Measurements from ENCODE around the gene SERPINB3. TPM values are rescaled to one million over a fixed set of nuclear protein-coding genes. Genes with fewer than 3 reads are reported as not detected.

Gene SERPINB3
- total RNA-seq, 1 experiment from 2014 or later, result not detected

DNA sequence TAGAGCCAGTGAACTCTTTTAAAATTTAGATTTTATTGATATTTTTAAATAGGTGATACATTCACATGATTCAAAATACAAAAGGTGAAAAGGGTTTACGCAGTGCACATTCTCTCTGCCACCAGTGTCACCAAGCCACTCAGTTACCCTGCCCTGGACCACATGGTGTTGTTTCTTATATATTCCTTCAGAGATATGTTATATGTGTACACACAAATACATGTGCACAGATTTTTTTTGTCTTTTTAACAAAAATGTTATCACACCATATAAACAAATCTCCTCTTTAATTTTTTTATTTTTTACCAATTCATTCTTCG lies 43.8 kb downstream of the SERPINB3 start:
- ATAC-seq (no peak), DNase-seq (ENCODE audit: low read depth, low spot score) (no peak)
- Histone ChIP-seq H3K9me3 (ENCODE audit: control insufficient read depth, insufficient read depth, low read depth, low read length) (no peaks in the 10 kb centered on the region), H3K4me1 (ENCODE audit: control insufficient read depth, insufficient read depth, low read length) (no peaks in the 10 kb centered on the region), H3K27me3 (ENCODE audit: control insufficient read depth, insufficient read depth, low read length) (no peaks in the 10 kb centered on the region), H3K36me3 (ENCODE audit: control insufficient read depth, insufficient read depth, low read length) (no peaks in the 10 kb centered on the region), H3K4me3 (ENCODE audit: low read depth in 2 of 2, low read length in 2 of 2) (no peak overlapping the region), H3K27ac (ENCODE audit: low read length) (no peak overlapping the region)
- no peak for TF ChIP-seq POLR2AphosphoS5 (IDR thresholded peaks at IDR 0.05; ENCODE audit: low read depth, low read length)
- TF ChIP-seq, protein P1, sequence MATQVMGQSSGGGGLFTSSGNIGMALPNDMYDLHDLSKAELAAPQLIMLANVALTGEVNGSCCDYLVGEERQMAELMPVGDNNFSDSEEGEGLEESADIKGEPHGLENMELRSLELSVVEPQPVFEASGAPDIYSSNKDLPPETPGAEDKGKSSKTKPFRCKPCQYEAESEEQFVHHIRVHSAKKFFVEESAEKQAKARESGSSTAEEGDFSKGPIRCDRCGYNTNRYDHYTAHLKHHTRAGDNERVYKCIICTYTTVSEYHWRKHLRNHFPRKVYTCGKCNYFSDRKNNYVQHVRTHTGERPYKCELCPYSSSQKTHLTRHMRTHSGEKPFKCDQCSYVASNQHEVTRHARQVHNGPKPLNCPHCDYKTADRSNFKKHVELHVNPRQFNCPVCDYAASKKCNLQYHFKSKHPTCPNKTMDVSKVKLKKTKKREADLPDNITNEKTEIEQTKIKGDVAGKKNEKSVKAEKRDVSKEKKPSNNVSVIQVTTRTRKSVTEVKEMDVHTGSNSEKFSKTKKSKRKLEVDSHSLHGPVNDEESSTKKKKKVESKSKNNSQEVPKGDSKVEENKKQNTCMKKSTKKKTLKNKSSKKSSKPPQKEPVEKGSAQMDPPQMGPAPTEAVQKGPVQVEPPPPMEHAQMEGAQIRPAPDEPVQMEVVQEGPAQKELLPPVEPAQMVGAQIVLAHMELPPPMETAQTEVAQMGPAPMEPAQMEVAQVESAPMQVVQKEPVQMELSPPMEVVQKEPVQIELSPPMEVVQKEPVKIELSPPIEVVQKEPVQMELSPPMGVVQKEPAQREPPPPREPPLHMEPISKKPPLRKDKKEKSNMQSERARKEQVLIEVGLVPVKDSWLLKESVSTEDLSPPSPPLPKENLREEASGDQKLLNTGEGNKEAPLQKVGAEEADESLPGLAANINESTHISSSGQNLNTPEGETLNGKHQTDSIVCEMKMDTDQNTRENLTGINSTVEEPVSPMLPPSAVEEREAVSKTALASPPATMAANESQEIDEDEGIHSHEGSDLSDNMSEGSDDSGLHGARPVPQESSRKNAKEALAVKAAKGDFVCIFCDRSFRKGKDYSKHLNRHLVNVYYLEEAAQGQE (IDR thresholded peaks at IDR 0.05; ENCODE audit: insufficient read depth in 1 of 2, low read depth in 2 of 2, low read length in 1 of 2), result no peak
- TF ChIP-seq, protein P2, sequence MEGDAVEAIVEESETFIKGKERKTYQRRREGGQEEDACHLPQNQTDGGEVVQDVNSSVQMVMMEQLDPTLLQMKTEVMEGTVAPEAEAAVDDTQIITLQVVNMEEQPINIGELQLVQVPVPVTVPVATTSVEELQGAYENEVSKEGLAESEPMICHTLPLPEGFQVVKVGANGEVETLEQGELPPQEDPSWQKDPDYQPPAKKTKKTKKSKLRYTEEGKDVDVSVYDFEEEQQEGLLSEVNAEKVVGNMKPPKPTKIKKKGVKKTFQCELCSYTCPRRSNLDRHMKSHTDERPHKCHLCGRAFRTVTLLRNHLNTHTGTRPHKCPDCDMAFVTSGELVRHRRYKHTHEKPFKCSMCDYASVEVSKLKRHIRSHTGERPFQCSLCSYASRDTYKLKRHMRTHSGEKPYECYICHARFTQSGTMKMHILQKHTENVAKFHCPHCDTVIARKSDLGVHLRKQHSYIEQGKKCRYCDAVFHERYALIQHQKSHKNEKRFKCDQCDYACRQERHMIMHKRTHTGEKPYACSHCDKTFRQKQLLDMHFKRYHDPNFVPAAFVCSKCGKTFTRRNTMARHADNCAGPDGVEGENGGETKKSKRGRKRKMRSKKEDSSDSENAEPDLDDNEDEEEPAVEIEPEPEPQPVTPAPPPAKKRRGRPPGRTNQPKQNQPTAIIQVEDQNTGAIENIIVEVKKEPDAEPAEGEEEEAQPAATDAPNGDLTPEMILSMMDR (IDR thresholded peaks at IDR 0.05), result no peak
- no peak for TF ChIP-seq SIN3A (IDR thresholded peaks at IDR 0.05; ENCODE audit: borderline replicate concordance, insufficient read depth, low read depth, low read length)
- ChIA-PET CTCF (no interaction called here), POLR2A (no interaction called here)
- intact Hi-C loops (cut with micrococcal nuclease; ENCODE audit: unreplicated experiment), result no loop called here
- BruUV-seq (replicated peaks), result no TSS peak
- in situ Hi-C loops (cut with HindIII; ENCODE audit: low pct_unique_long_range_greater_than_20kb, low sequenced_read_pairs), result no loop called here

DNA sequence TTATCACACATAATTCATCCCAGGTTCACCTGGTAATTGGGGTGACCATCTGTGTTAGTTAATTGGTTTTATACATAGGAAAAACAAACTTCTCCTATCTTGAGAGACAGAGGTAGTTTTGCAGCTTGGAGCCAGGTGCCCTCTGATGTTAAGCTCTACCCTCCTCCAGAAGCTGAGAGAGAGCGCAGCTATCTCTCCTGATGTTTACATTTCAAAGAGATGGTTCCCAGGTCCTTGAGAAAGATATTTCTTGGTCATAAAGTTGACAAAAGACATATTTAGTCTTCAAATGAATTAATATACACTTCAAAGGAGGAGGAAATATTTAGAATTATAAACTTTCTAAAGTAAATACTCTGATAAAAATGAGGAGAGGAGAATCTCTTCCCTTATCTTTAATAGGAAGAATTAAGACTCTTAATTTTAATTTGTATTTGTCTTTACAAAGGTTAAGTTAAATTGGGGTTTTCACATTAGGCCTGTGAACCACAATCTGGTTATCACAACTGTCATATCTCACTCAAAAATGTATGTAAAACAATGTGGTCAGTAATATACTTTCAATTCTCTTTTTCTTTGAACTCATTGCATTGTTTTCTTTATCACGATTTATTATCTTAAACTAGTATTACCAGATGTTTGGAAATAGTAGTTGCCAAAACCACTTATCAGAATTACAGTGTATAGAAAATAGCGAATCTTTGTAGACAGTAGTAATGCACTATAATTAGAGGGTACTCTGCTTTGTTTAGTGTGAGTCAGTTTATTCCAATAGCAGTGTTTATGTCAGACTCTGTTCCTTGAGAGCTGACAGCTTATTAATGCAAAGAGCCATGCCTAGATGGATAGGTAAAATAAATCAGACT lies 44.4 kb downstream of the SERPINB3 start:
- TF ChIP-seq TCF7L2 (IDR thresholded peaks at IDR 0.05; ENCODE audit: low read depth, low read length) (no peak), POLR2AphosphoS5 (IDR thresholded peaks at IDR 0.05; ENCODE audit: low read depth, low read length) (no peak), SIN3A (IDR thresholded peaks at IDR 0.05; ENCODE audit: borderline replicate concordance, insufficient read depth, low read depth, low read length) (no peak)
- TF ChIP-seq, protein P1 (IDR thresholded peaks at IDR 0.05; ENCODE audit: insufficient read depth in 1 of 2, low read depth in 2 of 2, low read length in 1 of 2), result no peak
- TF ChIP-seq, protein P2 (IDR thresholded peaks at IDR 0.05), result no peak
- in situ Hi-C loops (cut with HindIII; ENCODE audit: low pct_unique_long_range_greater_than_20kb, low sequenced_read_pairs), result no loop called here
- no peak overlapping the region for H3K27ac ChIP-seq (ENCODE audit: low read length)
- BruUV-seq (replicated peaks), result no TSS peak
- no peaks in the 10 kb centered on the region for H3K36me3 ChIP-seq (ENCODE audit: control insufficient read depth, insufficient read depth, low read length)
- no peak for ATAC-seq
- ChIA-PET POLR2A (no interaction called here), CTCF (no interaction called here)
- H3K9me3 ChIP-seq (ENCODE audit: control insufficient read depth, insufficient read depth, low read depth, low read length), result no peaks in the 10 kb centered on the region
- no peaks in the 10 kb centered on the region for H3K27me3 ChIP-seq (ENCODE audit: control insufficient read depth, insufficient read depth, low read length)
- H3K4me1 ChIP-seq (ENCODE audit: control insufficient read depth, insufficient read depth, low read length), result no peaks in the 10 kb centered on the region
- intact Hi-C loops (cut with micrococcal nuclease; ENCODE audit: unreplicated experiment), result no loop called here
- H3K4me3 ChIP-seq (ENCODE audit: low read depth in 2 of 2, low read length in 2 of 2), result no peak overlapping the region
- DNase-seq (ENCODE audit: low read depth, low spot score), result no peak
